Measurements from ENCODE around the gene ZNF385D. TPM values are rescaled to one million over a fixed set of nuclear protein-coding genes. Genes with fewer than 3 reads are reported as not detected.
"Not testable (repeated sequence)": the region's sequence is repeated elsewhere in the genome, so short reads cannot be mapped to it uniquely, and the experiment has no call there.

The ZNF385D gene
- total RNA-seq, 1 donor from 2014 or later = 2.6 TPM

DNA sequence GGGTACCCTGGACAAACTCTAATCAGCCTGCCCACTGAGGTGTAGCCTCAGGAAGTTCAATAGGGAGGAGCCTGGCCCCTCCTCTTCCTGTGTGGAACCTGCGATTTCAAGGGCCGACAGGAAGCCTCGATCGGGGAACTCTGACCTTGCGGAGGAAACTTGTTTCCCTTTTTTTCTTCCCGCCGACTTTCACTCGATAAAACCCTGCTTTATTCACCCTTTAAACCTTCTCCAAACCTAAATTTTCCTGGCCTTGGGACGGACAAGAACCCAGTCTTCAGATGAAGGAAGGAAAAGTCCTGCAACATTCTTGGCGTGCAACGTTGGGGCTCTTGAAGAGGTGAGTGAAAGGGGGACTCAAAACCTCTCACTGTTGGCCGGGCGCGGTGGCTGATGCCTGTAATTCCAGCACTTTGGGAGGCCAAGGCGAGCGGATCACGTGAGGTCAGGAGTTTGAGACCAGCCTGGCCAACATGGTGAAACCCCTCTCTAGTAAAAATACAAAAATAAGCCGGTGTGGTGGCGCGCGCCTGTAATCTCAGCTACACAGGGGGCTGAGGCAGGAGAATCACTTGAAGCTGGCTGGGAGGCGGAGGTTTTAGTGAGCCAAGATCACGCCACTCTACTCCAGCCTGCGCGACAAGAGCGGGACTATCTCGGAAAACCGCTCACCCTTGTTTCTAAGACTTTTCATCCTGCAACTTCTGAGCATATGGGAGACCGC lies 208.2 kb downstream of the ZNF385D start:
- DNase-seq (ENCODE audit: missing footprints) = no peak
- intact Hi-C loops (cut with DNase I) = no loop called here

DNA sequence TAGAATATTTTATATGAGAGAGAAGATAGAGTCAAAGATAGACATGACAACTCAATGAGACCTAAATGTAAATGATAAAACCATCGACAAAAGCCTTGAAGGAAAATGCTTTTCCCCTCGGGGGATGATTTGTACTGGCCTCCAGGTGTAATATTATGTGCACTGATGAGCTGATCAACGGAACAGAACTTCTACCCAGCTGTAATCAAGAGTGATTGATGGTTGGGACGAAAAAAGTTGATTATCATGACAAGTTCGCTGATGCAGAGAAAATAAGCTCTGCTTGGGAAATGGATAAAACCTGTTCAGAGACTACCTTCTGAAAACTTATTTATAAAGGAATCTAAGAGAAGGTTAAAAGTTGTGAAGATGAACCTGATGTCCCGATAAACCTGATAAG lies 210.7 kb downstream of the ZNF385D start:
- intact Hi-C loops (cut with DNase I) = no loop called here
- ATAC-seq (no peak), DNase-seq (ENCODE audit: missing footprints) (no peak)

More for the DNA sequence above, 208.2 kb downstream of the ZNF385D start:
- ATAC-seq = no peak

DNA sequence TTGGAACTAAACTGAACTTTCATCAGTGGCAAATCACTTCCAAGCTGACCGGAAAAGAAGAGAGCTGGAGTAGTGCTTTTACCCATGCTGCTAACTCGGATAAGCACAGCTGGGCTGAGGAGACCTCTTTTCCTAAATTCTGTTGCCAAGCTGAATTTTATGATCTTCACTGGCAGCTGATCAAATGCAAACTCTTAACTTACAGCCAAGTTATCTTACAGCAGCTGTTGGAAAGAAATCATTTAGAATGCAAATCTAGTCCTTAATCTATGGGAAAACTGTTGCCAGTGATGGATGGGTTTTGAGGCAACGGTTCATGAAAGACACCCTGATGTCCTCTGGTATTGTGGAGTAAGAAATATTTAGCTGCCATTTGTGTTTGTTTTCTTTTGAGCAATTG lies 216.5 kb downstream of the ZNF385D start:
- no peak for ATAC-seq
- intact Hi-C loops (cut with DNase I) = no loop called here
- no peak for DNase-seq (ENCODE audit: missing footprints)

GRCh38 chr3:21533002-21533401 lies 218.0 kb downstream of the ZNF385D start:
- DNase-seq (ENCODE audit: missing footprints) = no peak
- intact Hi-C loops (cut with DNase I) = no loop called here
- ATAC-seq = no peak

DNA sequence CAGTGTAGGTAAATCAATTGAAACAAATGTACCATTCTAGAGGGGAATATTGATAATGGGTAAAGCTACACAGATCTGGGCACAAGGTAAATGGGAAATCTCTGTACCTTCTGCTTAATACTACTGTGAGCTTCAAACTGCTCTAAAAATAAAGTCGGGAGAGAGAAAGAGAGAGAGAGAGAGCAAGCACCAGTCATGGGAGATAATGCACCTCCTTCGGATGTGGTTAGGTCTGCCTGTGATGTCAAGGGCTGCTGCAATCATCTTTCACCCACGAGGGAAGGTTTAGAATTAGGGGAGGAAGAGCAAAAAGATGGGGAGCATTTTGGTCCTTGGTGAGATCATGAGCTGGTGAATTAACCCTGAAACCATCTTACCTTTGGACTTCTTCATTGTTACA lies 219.1 kb downstream of the ZNF385D start:
- ATAC-seq (no peak), DNase-seq (ENCODE audit: missing footprints) (no peak)
- intact Hi-C loops (cut with DNase I) = no loop called here

GRCh38 chr3:21528291-21528995 lies 222.6 kb downstream of the ZNF385D start:
- intact Hi-C loops (cut with DNase I) = no loop called here
- DNase-seq (ENCODE audit: missing footprints) (no peak), ATAC-seq (no peak)

- DNase-seq (ENCODE audit: missing footprints) = no peak
- intact Hi-C loops (cut with DNase I) = no loop called here
- ATAC-seq = no peak
These were observed 224.5 kb downstream of the ZNF385D start for GRCh38 chr3:21526461-21526860.

GRCh38 chr3:21524133-21524532 lies 226.9 kb downstream of the ZNF385D start:
- ATAC-seq = no peak
- intact Hi-C loops (cut with DNase I) = no loop called here

DNA sequence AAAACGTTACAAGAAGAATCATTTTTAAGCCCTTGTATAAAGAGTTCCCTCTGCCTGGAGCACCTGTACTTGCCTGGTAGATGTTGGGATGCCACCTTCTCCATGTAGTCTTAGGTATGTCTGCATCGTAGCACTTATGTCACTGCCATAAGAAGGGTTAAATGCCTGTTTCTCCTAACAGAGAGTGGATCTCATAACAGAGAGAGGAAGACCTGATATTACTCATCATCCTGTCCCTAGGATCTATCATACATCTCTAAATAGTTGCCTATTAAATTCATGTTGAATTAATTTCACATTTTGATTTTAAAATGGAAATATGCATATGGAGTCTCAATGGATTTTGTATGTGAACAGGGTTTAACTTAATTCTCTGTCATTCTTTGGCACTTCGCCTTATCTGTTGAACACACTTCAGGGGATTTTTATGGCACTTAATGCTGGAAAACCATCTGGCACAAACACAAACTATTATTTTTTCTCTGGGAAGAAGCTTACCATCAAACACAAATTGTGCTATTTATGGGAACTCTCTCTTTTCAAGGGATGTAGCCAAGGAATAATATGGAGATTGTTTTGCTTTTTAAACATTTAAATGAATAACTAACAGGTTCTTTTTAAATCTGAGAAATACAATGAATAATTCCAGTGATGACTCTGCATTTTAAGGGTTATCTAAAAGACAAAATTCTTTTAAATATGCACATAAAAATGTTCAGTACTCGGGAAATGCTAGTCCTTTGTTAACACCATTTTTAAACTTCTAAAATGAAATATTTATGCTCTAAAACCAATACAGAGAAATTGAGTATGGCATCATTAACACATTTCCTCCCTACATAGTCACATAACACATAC lies 230.7 kb downstream of the ZNF385D start:
- DNase-seq (ENCODE audit: missing footprints) (no peak), ATAC-seq (no peak)

More at GRCh38 chr3:21524133-21524532, 226.9 kb downstream of the ZNF385D start:
- DNase-seq (ENCODE audit: missing footprints) = no peak

DNA sequence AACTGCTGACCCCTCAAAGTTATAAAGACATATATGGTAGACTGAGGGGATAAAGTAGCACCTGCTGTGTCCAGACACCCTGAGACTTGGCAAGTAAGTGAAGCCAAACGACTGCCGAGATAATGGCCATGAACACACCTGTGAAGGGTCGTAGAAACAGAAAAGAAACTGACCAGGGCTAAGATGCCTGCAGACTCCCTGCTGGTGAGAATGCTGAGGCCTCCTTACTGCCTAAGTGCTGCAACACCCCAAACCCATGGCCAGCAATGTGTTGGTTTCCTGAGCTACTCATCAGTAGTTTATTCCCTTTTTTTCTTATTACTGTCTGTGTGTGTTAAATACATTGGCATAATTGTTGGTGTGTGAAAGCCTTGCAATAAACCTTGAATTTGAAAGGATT lies 233.8 kb downstream of the ZNF385D start:
- intact Hi-C loops (cut with DNase I) = no loop called here
- ATAC-seq = no peak
- no peak for DNase-seq (ENCODE audit: missing footprints)

More for the DNA sequence above, 230.7 kb downstream of the ZNF385D start:
- intact Hi-C loops (cut with DNase I) = no loop called here

DNA sequence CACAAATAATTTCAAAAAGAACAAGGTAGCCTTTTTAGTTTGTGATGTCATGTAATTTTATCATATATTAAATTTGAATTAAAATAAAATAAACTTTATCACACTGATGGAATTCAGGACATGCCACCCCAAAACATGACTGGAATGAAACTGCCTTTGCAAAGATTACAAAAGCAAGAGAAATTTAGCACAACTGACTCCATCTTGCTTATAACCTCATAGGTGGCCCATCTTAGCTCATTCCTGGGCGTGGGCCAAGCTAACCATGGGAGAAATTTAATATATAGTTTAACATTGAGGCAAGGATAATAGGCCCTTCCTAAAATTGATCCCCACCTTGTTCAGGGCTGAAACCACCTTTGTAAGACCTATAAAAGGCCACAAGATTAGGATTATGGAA lies 235.6 kb downstream of the ZNF385D start:
- ATAC-seq (no peak), DNase-seq (ENCODE audit: missing footprints) (no peak)
- intact Hi-C loops (cut with DNase I) = no loop called here

DNA sequence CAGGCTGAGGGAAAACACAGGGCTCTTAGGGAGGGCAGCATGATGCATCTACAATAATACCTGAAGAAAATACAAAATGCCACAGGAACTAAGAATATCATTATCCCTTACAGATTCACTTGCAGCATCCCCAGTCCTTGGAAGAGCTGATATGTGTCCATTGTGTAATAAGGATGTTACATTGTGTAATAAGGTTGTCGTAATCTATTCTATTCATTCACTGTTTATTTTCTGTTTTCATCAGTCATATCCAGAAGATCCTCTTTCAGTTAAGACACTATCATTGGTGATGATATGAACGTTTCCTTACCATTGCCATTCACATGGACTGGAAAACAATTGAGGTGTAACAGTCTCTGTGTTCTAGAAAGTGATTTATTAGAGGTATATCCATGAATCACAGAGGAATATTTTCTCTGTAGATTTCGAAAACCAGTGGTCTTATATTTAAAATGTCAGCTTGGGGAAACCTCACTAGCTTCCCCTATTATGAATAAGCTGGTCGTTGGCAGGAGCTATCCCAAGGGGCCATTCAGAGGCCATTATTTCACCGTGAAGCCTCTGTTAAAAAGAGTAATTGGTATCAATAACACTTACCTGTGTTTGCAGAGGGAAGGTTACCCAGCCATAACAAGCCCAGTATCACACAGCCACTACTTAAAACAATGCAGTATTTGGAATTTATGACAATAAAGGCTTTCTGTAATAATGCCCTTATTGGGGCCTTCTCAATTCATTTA lies 241.1 kb downstream of the ZNF385D start:
- ATAC-seq (no peak), DNase-seq (ENCODE audit: missing footprints) (no peak)
- intact Hi-C loops (cut with DNase I) = no loop called here

DNA sequence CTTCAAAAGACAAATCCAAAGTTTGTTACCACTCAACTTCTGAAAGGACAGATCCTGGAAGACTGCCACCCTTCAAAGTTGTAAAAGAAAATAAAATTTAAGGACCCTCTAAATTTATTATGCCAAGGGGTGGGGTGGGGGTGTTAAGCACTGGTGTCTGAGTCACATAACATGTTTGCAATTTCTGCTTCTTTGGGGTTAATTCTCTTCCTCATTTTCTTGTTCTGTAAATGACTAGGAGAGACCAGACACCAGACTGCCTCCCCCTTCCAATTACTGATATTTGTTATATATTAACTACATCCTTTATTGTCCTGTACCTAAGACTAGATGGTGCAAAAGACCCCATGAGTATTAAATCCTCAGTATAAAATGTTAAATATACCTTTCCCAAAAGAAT lies 242.8 kb downstream of the ZNF385D start:
- intact Hi-C loops (cut with DNase I) = no loop called here
- ATAC-seq (no peak), DNase-seq (ENCODE audit: missing footprints) (no peak)

DNA sequence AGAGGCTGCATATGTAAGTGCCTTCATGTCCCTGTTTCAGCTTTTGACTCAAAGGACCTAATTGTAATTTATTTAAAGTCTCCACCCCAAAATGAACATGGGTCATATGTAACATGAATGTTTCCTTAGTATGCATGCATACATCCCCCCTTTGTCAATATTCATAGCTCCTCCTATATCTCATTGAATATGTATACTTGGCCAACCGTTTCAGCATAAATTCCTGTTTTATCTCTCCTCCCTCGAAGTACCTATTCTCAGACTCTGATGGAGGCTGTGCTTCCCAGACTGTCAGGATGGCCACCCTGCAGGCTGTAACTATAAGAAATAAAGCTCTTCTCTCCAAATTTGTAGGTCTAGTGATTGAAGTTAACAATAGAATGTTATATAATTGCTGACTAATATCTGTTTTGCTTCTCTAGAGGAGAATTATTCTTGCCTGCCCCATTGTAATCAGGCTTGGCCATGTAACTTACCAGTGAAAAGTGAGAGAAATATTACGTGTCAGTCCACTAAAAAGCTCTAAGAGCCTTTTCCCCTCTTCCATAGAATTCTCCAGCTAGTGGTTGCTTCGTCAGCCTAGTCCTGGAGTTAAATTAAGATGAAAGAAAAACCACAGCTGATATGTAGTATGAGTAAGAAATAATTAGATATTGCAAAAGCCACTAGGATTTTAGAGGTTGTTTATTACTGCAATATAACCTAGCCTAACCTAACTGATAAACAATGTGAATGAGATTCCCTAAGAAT lies 245.1 kb downstream of the ZNF385D start:
- intact Hi-C loops (cut with DNase I) = no loop called here
- ATAC-seq (no peak), DNase-seq (ENCODE audit: missing footprints) (no peak)

GRCh38 chr3:21502656-21503055 lies 248.4 kb downstream of the ZNF385D start:
- ATAC-seq = no peak
- intact Hi-C loops (cut with DNase I) = no loop called here
- DNase-seq (ENCODE audit: missing footprints) = no peak

DNA sequence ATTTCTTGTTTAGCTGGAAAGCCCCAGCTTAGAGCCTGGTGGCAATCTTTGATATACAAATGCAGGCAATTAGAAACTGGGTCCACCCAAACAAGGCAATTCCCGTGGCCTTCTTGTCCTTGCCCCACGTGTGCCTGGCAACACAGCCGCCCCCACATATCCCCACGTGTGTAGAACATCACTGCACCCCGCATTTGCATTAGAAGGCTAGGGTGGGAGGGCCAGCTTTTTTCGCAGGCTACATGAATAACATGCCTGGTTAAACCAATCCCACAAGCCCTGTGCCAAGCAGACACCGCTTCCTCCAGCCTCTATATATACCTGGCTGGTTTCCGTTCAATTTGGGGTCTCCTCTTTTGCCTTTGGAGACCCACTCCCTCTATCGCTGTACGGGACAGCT lies 250.2 kb downstream of the ZNF385D start:
- intact Hi-C loops (cut with DNase I) = no loop called here
- no peak for DNase-seq (ENCODE audit: missing footprints)
- ATAC-seq = no peak

DNA sequence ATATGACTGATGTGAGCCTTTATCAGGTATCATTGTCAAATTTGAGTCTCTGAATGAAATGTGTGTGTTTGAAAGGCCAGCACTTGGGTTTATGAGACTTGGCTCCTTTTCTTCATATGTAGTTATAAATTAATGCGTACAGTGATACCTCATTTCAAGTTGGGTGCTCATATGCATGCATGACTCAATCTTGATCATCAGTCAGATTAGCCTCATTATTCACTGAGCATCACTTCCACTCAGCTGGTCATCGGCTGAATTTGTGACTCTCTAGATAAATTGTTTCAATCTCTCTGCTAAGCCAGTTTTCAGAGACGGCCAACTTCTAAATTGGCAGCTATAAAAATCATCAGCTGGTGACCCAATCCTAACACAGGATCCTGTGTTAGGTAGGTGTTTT lies 260.3 kb downstream of the ZNF385D start:
- intact Hi-C loops (cut with DNase I); ATAC-seq; DNase-seq (ENCODE audit: missing footprints): not testable (repeated sequence)

- no peak for DNase-seq (ENCODE audit: missing footprints)
- intact Hi-C loops (cut with DNase I) = loop anchor here (10.0 kb wide), 2 partner anchors 407 to 973 kb away; no protein-coding TSS in a partner anchor
- ATAC-seq = no peak
These were observed 263.5 kb downstream of the ZNF385D start for GRCh38 chr3:21487520-21487919.

Measured in Right ventricle myocardium inferior (tissue), 1 donor.